Activated naive CD8-positive, alpha-beta T cell treated with anti-CD3 and anti-CD28 coated beads, Interleukin-2, amount 50 U/mL, for 16 hours (primary cell): ENCODE results near the gene TNS1.

Experiments used
- DNase-seq: peaks from one replicate; pipeline ENCODE4 v3.0.0-alpha.2; 2020; ENCODE audit warnings: low read depth, low spot score

Gene TNS1

DNA sequence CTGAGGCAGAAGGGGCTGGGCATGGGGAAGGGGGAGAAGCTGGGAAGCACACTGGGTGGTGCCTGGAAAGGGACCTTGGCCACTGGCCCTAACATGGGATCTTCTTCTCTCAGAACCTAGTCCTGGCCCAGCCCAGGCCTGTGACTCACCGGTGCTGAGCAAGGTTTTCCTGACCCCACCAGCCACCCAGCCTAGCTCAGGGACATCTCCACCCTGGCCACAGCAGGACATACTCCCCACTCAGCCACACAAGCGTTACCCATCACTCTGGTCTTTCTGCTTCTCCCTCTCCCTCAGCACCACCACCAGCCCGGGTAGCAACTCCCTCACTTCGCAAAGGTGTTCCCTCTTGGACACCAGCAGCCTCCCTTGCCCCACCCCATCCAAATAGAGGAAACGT, 22.8 kb downstream of the TNS1 start:
- no peak for DNase-seq

GRCh38 chr2:217979151-217979811, 23.5 kb downstream of the TNS1 start:
- no peak for DNase-seq

GRCh38 chr2:217978536-217979150, 24.2 kb downstream of the TNS1 start:
- no peak for DNase-seq

- DNase-seq = no peak
Measured at GRCh38 chr2:217977840-217978535, 24.8 kb downstream of the TNS1 start.

DNA sequence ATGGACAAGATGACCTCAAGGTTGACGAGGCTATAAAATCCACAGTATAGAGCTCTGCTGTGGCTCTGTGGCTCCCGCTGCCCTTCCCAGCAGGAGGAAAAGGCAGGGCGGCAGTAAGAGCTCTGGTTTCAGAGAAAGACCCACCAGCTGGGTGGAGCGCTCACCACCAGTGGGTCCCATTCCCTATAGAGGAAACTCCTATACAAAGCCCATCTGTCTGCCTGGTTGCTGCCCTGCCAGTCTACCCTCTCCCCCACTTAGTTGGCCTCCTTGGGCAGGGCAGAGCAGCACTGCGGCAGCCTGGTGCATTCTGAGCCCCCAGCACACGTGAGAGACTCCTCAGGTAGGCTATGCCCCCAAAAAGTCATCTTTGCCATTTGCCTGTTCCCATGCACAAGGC, 26.5 kb downstream of the TNS1 start:
- no peak for DNase-seq

GRCh38 chr2:217975626-217976025, 27.2 kb downstream of the TNS1 start:
- DNase-seq = no peak

- no peak for DNase-seq
Measured at GRCh38 chr2:217974389-217975005, 28.3 kb downstream of the TNS1 start.

DNA sequence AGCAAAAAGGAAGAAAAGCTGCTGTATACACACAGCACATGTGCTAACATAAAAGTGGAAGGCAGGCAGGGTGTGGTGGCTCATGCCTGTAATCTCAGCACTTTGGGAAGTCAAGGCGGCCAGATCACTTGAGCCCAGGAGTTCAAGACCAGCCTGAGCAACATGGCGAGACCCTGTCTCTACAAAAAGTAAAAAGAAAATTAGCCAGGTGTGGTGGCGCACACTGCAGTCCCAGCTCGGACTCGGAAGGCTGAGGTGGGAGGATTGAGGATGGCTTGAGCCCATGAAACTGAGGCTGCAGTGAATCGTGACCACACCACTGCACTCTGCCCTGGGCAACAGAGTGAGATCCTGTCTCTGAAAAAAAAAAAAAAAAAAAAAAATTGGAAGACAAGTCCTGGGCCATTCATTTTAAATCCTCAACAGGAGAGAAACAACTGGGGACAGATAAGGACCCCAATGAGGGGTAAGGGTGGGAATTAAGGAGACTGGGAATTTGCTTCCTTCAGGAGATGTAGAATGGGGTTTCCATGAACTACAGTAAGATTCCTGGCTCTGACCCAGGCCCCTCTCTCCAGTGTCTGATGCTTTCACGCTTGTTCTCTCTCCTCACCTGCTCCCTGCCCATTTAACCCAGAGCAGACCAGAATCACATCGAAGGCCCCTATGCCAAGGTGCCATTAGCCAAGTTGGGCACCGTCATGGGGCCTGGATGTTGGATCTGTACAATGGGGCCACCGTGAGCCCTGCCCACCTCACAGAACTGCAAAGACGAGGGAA, 29.6 kb downstream of the TNS1 start:
- no peak for DNase-seq

DNA sequence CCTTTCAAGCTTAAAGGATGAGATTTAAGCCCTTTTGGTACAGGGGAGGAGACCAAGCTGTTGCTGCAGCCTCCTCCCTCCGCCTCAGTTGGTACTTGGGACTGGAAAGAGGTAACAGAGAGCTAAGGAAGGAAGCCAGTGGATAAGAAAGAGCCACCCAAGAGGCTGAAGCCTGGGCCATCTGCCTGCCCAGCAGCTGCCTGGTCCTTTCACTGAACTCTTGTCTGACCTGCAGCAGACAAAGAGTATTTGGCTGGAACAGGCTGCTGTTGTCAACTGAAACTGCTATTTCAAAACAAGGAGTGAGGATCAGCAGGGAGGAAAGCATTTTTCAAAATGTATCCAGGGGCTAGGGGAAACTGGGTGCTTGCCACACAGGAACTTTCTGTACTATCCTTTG, 30.3 kb downstream of the TNS1 start:
- DNase-seq = no peak

DNA sequence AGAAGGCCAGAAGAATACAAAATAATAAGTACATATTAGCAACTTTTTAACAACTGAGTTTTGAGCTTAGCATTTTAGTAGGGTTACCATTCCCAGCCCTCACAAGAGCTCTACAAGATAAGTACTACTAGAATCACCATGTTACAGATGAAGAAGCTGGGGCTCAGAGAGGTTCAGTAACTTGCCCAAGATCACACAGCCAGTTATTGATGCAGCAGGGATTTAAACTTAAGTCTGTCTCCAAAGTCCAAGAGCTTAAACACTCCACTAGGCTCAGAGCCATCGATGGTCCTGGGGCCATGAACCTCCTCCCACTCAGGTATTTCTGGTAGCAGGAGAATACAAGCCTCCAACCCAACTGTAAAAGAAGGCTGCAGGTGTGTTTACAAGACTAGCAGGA, 30.8 kb downstream of the TNS1 start:
- no peak for DNase-seq

DNA sequence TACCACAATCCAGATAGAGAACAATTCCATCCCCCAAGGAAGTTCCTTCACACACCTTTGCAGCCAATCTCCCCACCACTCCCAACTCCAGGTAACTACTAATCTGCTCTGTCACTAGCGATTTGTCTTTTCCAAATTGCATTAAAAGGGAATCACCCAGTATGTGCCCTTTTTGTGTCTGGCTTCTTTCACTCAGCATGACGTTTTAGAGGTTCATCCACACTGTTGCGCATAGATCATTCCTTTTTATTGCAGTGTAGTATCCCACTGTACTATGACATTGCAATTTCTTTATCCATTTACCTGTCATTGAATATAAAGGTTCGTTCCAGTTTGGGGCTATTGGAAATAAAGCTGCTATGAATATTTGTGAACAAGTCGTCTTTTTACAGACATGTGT, 31.6 kb downstream of the TNS1 start:
- DNase-seq = no peak

DNA sequence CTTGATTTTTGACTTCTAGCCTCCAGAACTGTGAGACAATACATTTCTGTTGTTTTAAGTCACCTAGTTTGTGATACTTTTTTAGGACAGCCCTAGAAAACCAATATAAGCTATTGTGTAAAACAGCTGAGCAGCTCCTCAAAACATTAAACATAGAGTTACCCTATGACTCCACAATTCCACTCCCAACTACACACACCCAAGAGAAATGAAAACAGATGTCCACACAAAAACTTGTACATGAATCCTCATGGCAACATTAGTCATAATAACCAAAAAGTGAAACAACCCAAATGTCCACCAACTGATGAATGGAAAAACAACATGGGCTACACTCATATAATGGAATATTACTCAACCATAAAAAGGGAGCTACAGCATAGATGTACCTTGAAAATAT, 32.6 kb downstream of the TNS1 start:
- DNase-seq = no peak

GRCh38 chr2:217969588-217969987, 33.2 kb downstream of the TNS1 start:
- no peak for DNase-seq

GRCh38 chr2:217968023-217968422, 34.8 kb downstream of the TNS1 start:
- no peak for DNase-seq

- no peak for DNase-seq
Measured at GRCh38 chr2:217966423-217967070, 36.2 kb downstream of the TNS1 start.

DNA sequence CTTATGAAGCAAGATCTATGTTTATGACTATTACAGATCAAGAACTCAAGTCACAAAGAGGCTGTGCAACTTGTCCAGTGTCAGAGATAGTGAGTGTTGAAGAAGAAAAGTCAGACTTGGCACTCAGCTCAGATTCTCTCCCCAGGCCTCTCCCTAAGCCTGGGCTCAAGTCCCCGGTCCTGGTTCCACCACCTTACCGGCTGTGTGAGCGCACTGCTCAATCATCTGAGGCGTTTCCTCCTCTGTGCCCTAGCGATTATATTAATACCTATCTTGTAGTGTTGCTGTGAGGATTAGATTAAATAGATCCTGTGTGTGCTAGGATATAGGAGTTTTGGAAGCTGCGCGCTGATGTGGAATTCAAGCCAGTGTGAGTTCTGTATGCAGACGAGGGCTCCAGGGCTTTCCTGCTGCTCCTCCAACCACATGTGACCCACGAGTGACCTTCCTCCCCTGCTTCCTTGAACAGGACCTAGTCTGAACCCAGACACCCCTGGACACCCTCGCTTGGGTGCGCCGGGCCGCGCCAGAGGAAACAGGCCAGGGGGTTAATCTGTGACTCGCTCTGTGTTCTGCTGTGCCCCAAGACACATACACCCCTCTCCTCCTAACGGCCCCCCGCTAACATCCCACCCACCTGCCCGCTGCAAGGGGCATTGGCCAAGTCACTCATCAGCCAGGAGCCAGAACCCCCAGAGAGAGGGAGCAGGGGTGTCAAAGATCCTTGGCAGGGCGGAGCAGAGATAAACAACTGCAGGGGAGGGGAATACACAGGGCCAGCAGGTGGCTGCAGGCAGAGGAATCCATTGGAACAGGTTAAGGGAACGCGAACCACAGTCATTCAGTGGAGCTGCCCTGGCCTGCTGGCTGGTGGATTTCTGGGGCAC, 38.3 kb downstream of the TNS1 start:
- DNase-seq = no peak

DNA sequence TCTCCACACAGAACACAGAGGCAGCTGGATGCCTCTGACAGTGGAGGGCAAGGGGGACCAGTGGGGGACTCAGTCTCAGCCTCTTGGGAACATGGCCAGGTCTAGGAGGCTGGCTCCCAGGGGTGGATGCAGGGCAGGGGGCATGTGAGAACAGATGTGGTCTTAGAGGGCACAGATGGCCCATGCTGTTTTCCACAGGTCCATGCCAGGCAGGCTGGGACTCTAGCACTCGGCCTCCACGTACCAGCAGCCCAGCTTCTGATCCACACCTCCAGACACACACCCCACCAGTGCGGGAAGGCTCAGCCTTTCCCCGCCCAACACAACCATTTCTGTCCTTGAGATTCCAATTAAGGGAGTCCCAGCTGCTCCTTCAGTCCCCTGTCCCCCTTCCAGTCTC, 42.4 kb downstream of the TNS1 start:
- no peak for DNase-seq

- DNase-seq = no peak
Measured at GRCh38 chr2:217959723-217960122, 43.1 kb downstream of the TNS1 start.

- no peak for DNase-seq
Measured at GRCh38 chr2:217958884-217959225, 43.9 kb downstream of the TNS1 start.

- no peak for DNase-seq
Measured at GRCh38 chr2:217958206-217958883, 44.5 kb downstream of the TNS1 start.
